Right ventricle myocardium inferior (tissue), 1 donor: Measurements from ENCODE around the gene MRPL47. TPM values are rescaled to one million over a fixed set of nuclear protein-coding genes. Genes with fewer than 3 reads are reported as not detected.
A peak's percentile ranks its signal among the peaks of the same experiment; 100 is the strongest.
"Not testable (repeated sequence)": the region's sequence is repeated elsewhere in the genome, so short reads cannot be mapped to it uniquely, and the experiment has no call there.

Source experiments
- ATAC-seq: fragments of 200-7000 bp; cut with Tn5 transposase; one replicate; pipeline ENCODE4 v1.9.1; 2020; ENCODE audit warnings: mild to moderate bottlenecking, moderate library complexity
- DNase-seq: peaks from one replicate; pipeline ENCODE4 v3.0.0; 2021; ENCODE audit errors: missing footprints
- intact Hi-C: fragments of 100-400 bp; cut with DNase I; formaldehyde crosslinking; loops from one replicate; pipeline ENCODE4 v1.11.0; 2022
- long read RNA-seq: library from polyadenylated mRNA; unstranded; transcript quantifications from one replicate; pipeline ENCODE4 v2.0.0, GENCODE V29; 2021
- total RNA-seq: library from RNA; stranded (reverse); fragmentation: NEBNext Ultra II Directional; extraction: Animal tissue kit (Norgen Biotek cat#: 25700); gene quantifications from one replicate; pipeline ENCODE4 v1.2.1, GENCODE V29; 2021
- donor health status: DM: no; HTN: yes; CAD: no; lungs with severe emphysema.

MRPL47 gene
- total RNA-seq, result 44.4 TPM
- long read RNA-seq, transcript MRPL47-203 (7 exons, 1,370 nt), result major isoform, 17 of 17 reads
- long read RNA-seq, partial matches to known transcripts, result 0 of 17 reads
- long read RNA-seq, other reads (novel, unspliced or antisense), result 0 of 17 reads

DNA sequence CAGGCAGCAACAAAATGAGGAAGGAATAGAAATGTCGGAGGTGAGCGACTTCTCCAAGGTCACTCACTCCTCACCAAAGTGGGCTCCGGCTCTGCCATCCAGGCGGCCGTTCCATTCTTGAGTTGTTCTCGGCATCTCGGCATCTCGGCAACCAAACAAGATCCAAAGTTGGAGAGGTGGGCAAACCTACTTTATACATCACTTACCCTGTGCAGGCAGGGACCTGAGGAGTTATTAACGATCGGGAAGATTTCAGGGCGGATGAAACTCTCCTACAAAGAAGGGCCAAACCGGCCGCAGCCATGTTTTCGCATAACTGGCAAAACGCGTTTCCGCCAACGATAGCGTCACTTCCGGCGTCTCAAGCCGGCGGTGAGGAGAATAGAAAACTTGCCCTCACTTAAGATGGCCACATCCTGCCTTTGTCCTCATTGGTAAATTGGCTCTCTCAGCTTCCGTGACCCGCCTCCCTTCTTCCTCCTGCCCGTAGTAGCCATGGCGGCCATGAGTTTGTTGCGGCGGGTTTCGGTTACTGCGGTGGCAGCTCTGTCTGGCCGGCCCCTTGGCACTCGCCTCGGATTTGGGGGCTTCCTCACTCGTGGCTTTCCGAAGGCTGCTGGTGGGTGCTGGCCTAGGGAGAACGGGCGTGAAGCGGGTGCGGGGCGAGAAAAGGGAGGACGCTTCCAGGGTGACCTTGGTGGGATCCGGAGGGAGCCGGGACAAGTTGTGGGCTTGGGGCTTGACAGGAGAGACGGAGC lies at the start of gene MRPL47, which contains the start of gene NDUFB5:
Gene MRPL47 (minus strand): TSS at position 318 of the 758 bp plus-strand sequence. CDS start 14 bp downstream, at position 304.
Gene NDUFB5 (plus strand): TSS at position 474 of the 758 bp plus-strand sequence. CDS start 22 bp downstream, at position 496.
- intact Hi-C loops, result loop anchor here (2.0 to 5.0 kb wide), 2 partner anchors 42 to 48 kb away; partner anchors contain the start of genes ACTL6A and USP13
- ATAC-seq (peak; percentile 100), DNase-seq (peak; percentile 98)

DNA sequence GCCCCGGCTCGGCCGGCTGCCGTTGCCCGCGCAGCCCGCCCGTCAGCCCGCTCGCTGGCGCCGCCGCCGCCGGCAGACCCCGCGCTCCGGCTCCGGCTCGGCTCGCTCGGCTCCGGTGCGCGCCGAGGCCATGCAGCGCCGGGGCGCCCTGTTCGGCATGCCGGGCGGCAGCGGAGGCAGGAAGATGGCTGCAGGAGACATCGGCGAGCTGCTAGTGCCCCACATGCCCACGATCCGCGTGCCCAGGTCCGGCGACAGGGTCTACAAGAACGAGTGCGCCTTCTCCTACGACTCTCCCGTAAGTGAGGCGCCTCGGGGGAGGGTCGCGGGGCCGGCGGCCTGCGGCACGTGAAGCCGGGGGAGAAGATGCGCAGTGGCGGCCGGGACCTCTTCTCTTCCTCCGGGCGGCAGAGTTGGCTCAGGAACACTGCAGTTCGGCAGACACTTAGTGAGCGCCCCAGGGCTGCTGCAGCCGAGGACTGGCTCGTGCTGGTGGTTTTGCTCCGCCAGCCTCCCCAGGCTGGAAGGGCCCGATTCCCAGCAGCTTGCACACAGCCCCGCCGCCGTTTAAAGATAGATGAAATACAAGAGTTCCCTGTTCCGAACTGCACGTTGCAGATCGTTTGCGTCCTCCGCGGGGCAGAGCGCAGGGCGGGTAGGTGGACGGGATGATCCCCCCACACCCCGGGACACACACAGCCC lies 48.8 kb upstream of the MRPL47 start:
- DNase-seq (peak; percentile 87), ATAC-seq (peak; percentile 82)
- intact Hi-C loops, result loop anchor here (1.0 to 2.0 kb wide), 4 partner anchors 27 to 82 kb away; partner anchors contain the start of genes MRPL47 and NDUFB5

DNA sequence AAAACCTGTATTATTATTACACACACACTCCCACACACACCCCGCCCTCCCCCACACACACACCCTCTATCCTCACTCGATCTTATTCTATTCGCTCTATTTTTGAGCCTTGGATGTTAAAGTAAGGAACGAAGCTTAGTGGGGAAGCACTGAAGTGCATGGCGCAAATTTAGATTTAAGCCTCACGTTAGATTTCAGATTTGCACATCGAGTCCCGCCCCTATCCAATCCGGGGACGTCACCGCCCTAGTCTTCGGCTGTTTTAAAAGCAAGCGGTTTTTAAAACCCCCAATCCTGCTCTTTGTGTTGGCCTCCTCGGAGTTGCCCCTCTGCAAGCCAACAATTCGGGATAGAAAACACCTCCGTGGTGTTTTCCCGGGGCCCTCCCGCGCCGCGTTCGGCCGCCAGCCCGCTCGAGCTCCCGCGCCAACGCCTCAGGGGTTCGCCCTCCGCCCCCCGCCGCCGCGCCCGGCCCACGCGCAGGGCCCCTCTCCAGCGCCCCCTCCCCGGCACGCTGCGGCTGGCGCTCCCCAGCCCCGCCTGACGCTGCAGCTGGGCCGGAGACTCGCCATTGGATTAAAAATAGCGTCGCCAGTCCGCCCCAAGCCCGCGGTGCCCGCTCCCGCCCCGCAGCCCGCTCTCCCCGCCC lies 48.1 kb upstream of the MRPL47 start, which contains the start of gene USP13:
Gene USP13 (plus strand): TSS at position 594 of the 649 bp plus-strand sequence. CDS start 186 bp downstream, outside the sequence.
- DNase-seq, result peak; percentile 84
- intact Hi-C loops, result loop anchor here (1.0 to 2.0 kb wide), 4 partner anchors 28 to 82 kb away; partner anchors contain the start of genes MRPL47 and NDUFB5
- ATAC-seq, result peak; percentile 78

DNA sequence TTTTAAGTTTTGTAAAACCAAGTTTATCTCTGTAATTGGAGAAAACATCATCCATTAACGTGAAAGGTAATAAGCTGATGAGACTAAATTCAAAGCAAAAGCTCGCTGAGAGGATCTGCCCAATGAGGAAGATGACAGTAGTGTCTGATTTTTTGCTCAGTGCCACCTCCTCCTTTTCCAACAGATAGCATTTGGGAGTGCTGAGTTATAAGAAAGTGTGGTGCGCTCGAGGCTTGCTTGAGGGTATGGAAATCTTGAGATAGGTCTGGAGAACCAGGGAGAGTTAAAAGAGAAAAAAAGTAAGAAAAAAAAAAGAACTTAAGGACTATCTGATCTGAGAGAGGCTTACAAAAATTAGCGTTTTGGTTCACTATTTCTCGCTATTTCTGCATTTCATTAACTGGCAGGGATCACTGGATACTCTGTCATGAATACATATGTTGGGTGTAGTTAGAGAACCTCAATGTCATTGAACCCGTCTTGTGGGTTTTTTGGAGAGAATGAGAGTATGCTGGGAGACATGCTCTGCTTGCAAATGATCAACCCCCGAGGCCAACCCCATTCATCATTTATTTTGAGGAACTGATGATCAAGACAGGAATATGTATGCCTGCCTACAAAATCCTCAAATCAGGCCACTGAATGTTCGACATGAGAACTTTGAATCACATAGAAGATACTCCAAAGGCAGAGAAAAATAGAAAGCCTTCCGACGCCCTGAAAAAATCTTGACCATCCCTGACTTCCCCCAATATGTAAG lies 47.4 kb upstream of the MRPL47 start:
- ATAC-seq (no peak), DNase-seq (no peak)
- intact Hi-C loops, result loop anchor here (2.0 kb wide), 3 partner anchors 47 to 83 kb away; partner anchors contain the start of genes MRPL47 and NDUFB5

DNA sequence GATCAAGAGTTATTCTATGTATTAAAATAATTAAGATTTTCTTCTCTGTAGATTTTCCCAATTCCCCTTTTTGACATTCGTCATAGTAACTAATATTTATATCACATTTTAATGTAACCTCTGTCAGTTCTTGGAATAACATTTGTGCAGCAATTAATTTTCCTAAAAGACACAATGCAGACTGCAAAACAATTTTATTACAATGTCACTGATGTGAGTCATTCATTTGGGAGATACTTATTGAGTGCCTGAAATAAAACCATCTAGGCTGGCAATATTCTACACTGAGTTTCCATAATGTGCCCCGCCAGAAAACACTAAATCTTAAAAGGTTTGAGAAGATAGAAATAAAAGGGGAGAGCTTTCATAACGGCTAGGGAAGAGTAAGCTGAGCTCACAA lies 41.7 kb upstream of the MRPL47 start:
- DNase-seq (no peak), ATAC-seq (no peak)
- intact Hi-C loops, result no loop called here

DNA sequence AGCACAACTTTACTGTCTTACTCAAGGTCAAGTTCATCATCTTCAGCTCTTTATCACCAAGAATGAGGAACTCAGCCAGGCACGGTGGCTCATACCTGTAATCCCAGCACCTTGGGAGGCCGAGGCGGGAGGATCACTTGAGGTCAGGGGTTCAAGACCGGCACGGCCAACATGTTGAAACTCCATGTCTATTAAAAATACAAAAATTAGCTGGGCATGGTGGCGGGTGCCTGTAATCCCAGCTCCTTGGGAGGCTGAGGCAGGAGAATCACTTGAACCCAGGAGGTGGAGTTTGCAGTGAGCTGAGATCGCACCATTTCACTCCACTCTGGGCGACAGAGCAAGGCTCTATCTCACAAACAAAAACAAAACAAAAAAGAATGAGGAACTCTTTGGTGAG lies 39.4 kb upstream of the MRPL47 start:
- intact Hi-C loops, ATAC-seq, DNase-seq: not testable (repeated sequence)

DNA sequence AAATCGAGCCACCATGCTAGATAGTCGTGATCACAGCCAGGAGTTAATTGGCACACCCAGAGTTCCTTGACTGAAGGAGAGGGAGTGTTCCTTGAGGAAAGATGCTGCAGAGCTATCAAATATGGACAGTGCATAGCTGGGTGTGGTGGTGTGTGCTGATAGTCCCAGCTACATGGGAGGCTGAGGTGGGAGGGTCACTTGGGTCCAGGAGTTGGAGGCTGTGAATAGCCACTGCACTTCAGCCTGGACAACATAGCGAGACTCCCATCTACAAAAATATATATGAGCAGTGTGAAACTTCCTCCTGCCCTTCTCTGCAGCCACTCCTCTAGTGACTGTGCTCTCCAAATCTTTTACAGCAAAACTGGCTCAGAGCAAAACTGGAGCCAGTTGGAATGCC lies 38.4 kb upstream of the MRPL47 start:
- DNase-seq (no peak), ATAC-seq (no peak)
- intact Hi-C loops, result no loop called here

DNA sequence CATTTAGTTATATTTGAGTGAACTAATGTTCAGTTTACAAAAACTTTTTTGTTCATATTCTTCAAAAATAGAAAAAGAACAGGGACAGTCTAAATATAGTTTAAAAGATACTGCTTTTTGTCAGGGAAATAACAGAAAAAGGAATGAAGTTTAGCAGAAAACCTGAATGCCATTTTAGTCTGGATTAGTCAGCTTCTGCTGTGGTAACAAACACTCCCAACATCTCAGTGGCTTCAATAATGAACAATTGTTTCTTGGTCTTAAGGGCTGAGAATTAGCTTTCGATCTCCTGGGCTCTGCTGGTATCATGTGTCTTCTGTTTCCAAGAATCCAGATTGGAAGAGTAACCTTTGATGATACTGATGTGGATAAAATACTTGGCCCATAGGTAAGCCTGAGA lies 36.0 kb upstream of the MRPL47 start:
- DNase-seq (no peak), ATAC-seq (no peak)
- intact Hi-C loops, result no loop called here

DNA sequence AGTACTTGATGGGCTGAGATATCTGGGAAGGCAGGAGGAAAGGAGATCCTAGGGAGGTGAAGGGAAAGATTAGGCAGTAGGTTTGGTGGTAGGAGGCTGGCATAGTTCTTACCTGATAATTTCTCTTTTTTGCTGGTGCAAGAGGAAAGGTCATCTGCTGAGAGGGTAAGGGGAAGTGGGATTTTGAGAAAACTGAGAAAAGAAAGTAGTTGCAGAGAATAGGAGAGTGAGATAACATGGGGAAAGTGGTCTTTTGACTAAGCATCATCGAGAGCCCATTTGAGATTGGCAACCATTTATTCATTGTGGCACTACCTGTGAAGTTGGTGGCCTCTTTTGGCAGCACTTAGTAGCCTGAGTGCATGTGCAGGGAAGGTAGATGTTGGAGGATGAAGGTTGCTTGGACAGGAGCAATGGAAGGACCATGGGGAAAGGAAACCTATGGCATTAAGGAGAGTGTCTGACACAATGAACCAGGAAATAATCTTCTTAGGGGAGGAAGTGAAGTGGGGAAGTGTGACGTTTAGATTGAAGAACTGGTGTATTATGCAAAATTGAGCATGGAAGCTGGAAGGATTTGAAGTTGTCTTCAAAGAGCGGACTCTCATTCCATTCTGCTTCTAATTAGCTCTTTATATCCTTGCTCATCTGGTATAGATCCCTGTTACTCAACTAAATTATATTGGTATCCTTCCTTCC lies 26.5 kb upstream of the MRPL47 start:
- DNase-seq (no peak), ATAC-seq (no peak)
- intact Hi-C loops, result no loop called here

DNA sequence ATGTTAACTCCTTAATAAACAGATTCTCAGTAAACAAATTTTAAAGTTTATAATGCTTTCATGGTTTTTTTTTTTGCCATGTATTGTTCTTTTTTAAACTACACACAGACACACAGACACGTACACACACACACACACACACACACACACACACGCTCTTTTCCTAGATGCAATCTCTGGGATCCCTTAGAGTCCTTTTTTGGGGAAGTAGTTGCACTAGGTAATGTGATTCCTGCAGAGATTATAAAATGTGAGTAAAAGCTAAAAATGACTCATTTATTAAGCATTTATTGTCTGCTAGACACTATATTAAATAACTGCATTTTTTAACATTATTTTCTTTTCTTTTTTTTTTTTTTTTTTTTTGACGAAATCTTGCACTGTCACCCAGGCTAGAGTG lies 20.0 kb upstream of the MRPL47 start:
- DNase-seq (no peak), ATAC-seq (no peak)
- intact Hi-C loops, result no loop called here

DNA sequence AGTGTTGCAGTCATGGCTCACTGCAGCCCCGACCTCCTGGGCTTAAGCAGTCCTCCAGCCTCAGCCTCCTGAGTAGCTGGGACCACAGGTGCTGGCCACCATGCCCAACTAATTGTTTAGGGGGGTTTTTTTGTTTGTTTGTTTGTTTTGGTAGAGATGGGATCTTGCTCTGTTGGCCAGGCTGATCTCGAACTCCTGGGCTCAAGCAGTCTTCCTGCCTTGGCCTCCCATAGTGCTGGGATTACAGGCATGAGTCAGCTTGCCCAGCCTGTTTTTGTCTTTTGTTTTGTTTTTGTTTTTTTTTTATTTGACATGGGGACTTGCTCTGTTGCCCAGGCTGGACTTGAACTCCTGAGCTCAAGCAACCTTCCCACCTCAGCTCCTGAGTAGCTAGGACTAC lies 17.6 kb upstream of the MRPL47 start:
- DNase-seq, result no peak
- ATAC-seq, result no peak
- intact Hi-C loops, result no loop called here

DNA sequence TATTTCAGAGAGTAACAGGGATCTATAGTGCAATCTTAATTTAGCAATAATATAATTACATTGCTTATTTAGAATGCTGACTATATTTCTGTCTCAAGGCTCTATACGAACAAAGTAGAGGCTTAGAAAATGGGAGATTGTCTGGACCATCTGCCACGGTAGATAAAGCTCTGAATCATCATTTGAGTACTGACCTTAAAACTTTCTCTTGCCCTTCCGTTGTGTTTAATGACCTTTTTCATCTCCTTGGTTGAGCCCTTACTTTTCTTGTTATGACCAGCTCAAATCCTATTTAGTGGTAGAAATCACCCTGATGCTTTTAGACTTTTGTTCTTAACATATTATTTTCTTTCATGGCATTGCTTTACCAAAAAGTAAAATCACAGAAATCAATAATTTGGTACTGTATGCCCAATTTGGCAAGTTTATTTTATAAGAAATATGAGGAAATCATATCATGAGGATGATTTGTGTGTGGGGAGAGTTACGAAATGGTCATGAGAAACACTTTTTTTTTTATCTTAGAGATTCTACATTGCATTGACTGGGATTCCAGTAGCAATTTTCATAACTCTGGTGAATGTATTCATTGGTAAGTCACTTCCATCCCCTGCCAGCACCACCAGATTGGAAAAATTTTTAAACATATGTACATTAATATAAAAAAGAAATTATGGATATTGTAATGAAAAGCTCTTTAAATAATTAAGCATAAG lies 11.2 kb upstream of the MRPL47 start:
- ATAC-seq (no peak), DNase-seq (no peak)
- intact Hi-C loops, result no loop called here

DNA sequence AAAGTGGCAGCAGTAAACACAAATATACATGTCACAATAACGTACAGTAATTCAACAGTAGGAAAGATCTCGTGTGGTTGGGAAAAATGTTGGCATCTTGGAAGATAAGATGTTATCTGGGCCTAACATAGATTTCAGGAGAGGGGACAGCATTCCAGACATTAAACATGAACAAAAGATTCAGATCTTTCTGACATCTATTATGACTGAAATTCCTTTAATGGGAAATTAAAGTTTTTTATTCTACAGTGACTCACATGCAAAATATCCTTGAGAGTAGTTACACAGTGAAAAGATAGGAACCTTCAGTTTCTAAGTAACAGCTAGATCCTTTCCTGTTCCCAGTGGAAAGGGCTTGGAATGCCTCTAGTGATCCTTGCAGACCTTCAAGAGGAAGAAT lies 9.4 kb upstream of the MRPL47 start:
- ATAC-seq (no peak), DNase-seq (no peak)
- intact Hi-C loops, result no loop called here

DNA sequence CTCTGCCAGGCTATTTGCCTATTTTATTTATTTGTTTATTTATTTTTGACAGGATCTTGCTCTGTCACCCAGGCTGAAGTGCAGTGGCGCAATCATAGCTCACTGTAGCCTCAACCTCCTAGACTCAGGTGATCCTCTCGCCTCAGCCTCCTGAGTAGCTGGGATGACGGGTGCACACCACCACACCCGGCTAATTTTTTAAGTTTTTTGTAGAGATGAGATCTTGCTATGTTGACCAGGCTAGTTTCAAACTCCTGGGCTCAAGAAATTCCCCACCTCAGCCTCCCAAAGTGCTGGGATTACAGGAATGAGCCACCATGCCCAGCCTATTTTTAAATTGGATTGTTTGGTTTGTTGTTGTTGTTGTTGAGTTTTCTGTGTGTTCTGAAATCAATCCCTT lies 5.6 kb upstream of the MRPL47 start:
- DNase-seq (no peak), ATAC-seq (no peak)
- intact Hi-C loops, result no loop called here

DNA sequence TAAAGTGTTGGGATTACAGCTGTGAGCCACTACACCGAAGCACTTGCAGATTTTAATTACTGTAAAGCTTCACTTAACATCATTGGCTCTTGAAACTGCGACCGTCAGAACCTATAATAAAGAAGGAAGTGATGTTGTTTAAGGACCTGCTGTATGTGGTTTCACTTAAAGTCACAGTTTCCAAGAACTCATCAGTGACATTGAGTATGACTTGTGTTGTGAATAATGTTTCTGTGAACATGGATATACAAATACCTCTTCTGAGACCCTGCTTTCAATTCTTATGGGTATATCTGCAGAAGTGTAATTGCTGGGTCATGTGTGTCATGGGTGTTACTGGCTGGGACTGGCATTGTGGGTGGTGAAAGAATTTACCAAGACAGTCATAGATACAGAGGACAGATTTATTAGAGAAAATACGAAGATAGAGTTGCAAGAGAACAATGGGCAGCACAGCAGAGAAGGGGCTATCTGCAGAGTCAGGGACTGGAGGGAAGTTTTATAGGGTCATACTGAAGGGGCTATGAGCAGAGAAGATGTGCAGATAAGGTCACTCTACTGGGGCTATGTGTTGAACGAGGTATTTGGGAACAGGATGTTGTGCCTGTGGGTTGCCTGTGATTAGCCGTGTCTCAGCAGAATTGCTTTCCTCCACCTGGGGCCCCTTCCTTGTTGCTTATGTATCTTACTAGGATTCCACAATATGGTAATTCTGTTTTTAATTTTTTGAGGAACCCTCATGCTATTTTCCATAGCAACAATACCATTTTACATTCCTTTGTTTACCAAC lies 4.7 kb upstream of the MRPL47 start:
- ATAC-seq (no peak), DNase-seq (no peak)
- intact Hi-C loops, result no loop called here

DNA sequence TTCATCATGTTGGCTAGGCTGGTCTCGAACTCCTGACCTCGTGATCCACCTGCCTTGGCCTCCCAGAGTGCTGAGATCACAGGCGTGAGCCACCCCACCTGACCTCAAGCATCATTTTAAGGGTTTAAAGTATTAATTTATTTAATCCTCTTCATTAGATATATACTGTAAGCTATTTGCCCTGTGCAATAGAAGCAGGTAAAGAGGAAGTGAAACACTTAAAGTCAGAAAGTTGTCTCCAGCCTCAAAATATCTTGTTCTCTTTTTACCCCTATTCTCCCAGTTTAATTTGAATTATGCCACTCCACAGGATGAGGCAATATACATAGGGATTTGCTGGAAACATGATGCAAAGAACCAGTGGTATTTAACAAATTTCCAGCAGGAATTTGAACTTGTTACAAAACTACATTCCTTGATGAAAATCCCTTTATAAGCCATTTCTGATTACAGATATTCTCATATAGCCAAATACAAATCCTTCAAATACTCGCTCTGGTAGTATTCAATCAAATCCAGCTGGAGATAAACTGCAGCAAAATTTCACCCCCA lies 2.2 kb upstream of the MRPL47 start:
- intact Hi-C loops, result no loop called here
- DNase-seq (no peak), ATAC-seq (no peak)
